Right renal pelvis (tissue), 4 donors: ENCODE results near the gene NRF1. TPM values are rescaled to one million over a fixed set of nuclear protein-coding genes. Genes with fewer than 3 reads are reported as not detected.
"Not testable (repeated sequence)": the region's sequence is repeated elsewhere in the genome, so short reads cannot be mapped to it uniquely, and the experiment has no call there.

Source experiments
- DNase-seq, 4 donors: peaks; one replicate each; pipeline ENCODE4 v3.0.0-alpha.2; 2013; ENCODE audit warnings: low read depth in 4 of 4, low spot score in 3 of 4, missing footprints in 1 of 4
- polyA plus RNA-seq, 4 donors: library from polyadenylated mRNA; unstranded; fragments of 120-200 nt; gene quantifications; one replicate each; pipeline ENCODE4 v1.2.1, GENCODE V29; 2013; ENCODE audit not compliant: insufficient read length in 4 of 4

The NRF1 gene
- polyA plus RNA-seq, 4 donors, result 19.2 to 23.0 (median 22.0) TPM

GRCh38 chr7:129605960-129606614 lies 5.4 kb upstream of the NRF1 start:
- DNase-seq, result no peak

DNA sequence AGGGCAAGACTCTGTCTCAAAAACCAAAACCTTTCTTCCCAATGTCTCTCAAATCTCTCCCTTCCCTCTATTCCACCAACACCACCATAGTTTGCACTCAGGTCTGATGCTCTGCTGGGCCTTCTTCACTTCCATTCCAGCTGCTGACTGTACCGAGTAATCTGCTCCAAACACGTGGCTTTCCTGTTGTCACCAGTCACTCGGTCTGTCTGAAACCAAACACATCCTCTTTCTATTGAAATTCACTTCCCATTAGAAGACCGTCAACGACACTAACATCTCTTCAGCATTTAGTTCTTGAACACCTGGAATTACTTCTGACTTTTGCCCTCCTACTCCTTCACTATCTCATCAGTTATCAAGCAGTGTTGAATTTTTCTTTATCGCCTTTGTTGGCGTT lies 4.7 kb upstream of the NRF1 start:
- DNase-seq, result no peak

DNA sequence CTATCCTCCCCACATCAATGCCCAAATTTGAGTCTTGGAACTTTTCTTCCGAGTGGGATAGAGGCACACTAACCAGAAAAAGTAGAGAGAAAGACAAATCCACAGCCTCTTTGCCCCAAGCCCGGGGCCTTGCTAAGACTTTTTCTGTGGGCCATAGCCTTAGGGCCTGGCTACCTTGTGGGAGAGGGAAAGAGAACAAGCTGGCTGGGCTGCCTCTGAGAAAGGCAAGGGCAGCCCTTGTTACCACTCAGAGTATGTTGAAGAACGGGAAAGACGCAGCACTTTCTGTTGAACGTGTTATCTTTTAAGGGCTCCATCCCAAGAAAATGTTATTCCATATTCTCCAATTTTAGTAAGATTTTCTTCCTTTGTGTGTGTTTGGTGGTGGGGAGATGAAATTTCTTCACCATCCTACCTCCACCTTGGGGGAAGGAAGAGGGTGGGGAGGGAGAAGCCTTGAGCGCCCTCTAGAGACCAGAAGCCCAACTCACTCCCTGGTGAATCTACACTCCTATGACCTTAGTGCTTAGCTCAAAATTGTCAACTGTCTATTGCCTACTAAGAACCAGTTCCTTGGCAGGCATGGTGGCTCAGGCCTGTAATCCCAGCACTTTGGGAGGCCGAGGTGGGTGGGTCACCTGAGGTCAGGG lies 3.9 kb upstream of the NRF1 start:
- no peak for DNase-seq

DNA sequence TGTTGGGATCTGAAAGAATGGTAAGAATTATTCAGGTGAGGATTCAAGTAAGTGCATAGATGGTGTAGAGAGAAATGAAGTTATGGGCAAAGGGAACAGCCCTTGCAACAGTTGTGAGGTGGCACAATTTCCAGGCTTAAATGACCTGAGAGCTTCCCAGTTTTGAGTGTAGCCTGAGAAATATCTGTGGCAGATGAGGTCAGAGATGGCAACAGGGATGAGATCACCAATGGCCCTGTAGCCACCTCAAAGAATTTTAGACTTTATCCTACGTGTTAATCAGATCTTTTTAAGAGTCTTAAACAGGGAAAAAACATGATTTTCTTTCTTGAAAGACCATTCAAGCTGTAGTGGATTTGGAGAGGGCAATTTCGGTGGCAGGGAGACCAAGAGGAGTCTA lies 1.9 kb upstream of the NRF1 start:
- no peak for DNase-seq

- DNase-seq, result no peak
Observed at GRCh38 chr7:129610709-129611245, 743 bp upstream of the NRF1 start.

DNA sequence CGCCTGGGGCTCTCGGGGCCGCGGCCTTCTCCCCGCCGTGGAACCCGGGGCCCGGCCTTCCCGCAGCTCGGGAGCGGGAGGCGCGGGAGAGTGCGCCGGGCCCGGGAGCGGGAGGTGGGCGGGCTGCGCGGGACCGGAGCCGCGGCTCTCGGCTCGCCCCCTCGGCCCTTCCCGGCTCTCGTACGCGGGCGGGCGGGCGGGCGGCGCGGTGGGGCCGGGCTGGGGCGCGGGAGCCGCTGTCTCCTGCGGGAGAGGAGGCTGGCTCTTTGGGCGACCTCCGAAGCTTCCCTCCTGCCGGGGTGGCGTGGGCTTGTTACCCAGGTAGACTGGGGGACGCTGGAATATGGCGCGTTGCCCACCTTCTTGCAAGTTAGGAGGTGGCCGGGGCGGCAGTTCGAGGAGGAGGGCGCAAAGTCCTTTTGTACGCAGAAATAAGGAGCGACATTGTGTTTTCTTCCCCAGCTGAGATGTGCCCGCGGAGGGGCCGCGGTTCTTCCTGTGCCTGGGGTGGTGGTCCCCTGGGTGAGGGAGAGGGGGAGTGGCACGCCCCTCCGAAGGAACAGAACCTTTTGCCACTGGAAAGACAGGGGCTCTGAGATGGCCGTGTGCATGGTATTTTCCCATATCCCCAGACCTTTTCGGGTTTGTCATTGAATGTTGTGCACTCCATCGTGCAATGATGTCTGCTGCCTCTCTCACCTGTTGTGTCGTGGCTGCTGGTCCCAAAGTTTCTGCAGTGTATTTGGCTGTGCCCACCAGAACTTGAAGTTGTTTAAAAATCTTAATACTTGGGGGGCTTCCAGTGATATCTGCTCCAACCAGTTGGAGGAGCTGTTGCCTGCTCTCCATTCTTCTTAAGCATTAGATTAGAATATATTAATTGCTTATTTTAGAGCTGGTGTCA lies 844 bp downstream of the NRF1 start:
- DNase-seq, result peak in 2 of 4 donors; percentile 35 to 37

DNA sequence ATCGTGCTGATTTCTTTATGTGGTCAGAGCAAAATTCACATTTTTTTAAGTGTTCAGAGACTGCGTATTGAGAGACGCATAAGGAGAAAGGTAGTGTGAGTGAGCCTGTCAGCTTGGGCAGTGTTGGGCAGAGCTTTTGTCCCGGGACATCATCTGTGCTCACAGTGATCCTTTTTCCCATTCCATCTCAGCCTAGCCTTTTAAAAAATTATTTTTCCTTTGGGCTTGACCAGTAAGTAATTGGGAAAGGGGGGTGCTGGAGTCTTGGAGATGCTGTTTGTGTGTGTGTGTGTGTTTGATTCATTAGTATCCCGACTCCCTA lies 1.5 kb downstream of the NRF1 start:
- no peak for DNase-seq

DNA sequence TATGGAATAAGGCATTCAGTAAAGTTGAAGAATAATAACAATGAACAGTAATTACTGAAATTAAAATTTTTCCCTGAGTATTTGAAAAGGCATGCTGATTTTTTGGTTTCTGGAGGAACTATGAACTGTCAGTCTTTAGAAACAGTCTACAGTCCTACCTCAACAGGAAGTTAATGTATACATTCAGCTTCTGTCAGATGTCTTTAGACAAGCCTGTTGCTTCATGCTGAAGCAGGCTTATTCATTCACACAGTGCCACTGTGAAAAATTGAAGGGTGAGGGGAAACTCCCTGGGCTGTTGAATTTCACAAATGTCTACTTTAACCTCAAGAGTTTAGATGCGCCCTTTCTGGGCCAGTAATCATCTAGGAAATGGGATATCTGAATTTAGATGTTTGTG lies 3.5 kb downstream of the NRF1 start:
- no peak for DNase-seq

DNA sequence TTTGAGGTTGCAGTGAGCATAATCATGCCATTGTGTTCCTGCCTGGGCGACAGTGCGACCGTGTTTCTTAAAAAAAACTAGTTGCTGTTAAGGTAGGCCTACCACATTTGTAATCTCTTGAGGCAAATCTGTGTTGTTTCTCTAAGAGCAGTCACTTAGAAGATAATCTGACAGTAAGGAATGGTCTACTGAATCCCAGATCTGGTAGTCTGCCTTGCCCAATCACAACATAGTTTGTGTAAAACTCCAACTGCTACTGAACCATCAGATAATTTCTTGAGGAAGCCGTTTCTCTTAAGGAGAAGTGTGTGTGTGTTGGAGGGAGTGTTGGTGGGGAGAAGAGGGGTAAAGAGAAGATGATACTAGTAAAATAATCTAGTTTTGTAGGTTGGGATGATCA lies 5.0 kb downstream of the NRF1 start:
- no peak for DNase-seq

DNA sequence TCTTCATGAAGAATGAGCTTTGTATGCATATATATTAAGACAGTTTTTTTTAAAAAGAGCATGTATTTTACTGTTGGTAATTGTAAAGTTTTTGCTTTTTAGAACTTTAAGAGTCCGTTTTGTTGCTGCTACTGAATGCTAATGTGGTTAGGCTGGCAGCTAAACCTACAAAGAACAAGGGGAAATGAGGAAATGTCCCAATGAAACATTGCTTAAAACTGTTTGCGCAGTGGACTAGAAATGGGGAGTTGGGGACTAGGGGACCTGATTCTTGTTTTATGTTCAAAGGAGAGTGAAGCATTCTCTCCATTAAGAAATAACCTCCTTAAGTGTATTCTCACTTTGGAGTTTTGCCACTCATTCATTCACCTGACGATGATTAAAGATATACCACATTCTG lies 5.7 kb downstream of the NRF1 start:
- DNase-seq, result no peak

DNA sequence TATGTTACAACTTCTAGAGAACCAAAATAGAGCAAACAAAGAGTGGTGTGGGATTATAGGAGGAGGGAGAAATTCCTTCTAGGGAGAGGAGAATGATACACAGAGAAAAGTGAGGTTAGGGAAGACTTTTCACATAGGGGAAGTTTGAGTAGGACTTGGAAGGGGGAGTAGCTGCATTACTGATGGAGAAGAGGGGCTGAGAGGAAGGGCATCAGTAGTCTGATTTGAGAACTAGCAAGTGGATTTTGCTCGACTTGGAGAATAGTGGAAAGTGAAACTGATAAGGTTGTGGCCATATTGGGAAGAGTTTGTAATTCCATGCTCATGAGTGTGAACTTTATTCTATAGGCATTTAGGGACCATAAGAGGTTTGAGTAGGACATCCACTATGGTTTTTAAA lies 6.1 kb downstream of the NRF1 start:
- no peak for DNase-seq

DNA sequence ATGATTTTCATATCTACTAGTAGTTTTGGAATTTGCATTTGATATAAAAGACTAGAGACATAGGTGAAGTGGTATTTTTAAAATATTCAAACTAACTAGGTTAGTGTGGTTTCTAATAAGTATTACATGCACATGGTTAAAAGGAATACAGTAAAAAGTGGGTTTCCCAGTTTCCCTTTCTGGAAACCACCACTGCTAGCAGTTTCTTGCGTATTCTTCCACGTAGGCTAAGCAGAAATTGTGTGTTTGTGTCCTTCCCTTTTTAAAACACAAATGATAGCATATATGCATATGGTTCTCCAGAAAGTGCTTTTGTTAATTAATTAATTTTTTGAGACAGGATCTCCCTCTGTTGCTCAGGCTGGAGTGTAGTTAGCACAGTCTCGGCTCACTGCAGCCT lies 15.4 kb downstream of the NRF1 start:
- no peak for DNase-seq

- DNase-seq, result no peak
Observed at GRCh38 chr7:129630341-129630740, 18.8 kb downstream of the NRF1 start.

- DNase-seq, result no peak
Observed at GRCh38 chr7:129634361-129635034, 23.0 kb downstream of the NRF1 start.

DNA sequence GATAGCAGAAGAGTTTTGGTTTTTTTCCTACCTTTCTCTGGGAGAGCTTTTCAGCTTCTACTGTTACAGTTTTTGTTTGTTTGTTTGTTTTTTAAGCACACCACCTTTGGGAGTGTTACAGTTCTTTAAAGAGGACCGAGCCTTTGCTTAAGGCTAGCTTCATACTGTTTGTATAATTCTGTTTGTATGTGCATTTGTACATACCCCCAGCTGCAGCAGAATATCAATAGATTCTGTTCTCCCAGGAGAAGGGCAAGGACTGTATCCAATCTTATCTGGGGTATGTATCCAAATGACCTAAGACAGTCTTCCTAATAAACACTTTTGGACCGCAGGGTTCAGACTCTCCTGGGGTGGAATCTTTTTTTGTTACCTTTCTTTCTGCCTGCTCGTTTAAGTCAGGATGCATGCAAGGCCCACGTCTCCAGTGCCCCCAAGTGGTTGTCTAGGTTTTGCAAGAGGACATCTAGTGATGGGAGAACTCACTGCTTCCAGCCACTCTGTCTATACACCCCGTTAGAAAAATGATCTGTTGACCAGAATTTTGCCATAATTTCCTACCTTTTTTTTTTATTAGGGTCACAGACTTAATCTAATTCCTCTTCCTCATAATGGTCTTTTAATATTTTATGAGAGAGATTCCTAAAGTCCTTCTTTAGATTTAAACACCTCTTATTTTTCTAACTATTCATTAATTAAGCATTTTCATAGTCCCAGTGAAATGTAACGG lies 23.9 kb downstream of the NRF1 start:
- peak; percentile 25 to 47 (median 40) for DNase-seq

GRCh38 chr7:129636030-129636550 lies 24.6 kb downstream of the NRF1 start:
- not testable (repeated sequence) for DNase-seq

GRCh38 chr7:129636641-129637040 lies 25.1 kb downstream of the NRF1 start:
- no peak for DNase-seq

DNA sequence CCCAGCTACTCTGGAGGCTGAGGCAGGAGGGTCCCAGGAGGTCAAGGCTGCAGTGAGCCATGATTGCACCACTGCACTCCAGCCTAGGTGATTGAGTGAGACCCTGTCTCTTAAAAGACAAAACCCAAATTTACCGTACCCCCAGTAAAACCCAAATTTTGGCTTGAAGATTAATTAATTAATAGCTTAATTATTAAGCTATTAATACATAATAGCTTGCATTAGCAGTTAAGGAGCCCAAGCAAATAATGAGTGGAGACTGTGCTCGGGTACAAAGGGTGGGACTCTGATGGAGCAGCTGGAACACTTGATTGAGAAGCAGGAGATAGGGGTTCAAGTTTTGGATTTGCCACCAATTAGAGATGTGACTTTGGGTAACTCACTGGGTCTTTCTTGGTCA lies 28.9 kb downstream of the NRF1 start:
- DNase-seq, result no peak

GRCh38 chr7:129642871-129643549 lies 31.5 kb downstream of the NRF1 start:
- no peak for DNase-seq
